A673 (cell line): ENCODE results near the gene BLID. TPM values are rescaled to one million over a fixed set of nuclear protein-coding genes. Genes with fewer than 3 reads are reported as not detected.

Experiments
- BruUV-seq: library from RNA; stranded (reverse); fragments of 400-500 nt; replicated peaks from 2 replicates; lab custom pipeline; 2021; lab: Mats Ljungman, UMichigan
- CTCF ChIA-PET: fragments of 300-600 bp; sonication (Branson Sonifier 250); formaldehyde crosslinking; loops from one replicate; lab custom pipeline; 2022; ENCODE audit warnings: antibody characterized with exemption; lab: Charles Lee
- POLR2A ChIA-PET: fragments of 300-600 bp; sonication (Branson Sonifier 250); formaldehyde crosslinking; loops from one replicate; lab custom pipeline; 2022; ENCODE audit warnings: antibody characterized with exemption; ENCODE audit not compliant: low non-redundant PET; lab: Charles Lee
- DNase-seq: peaks from one replicate; pipeline ENCODE4 v3.0.0-alpha.2; 2015; ENCODE audit warnings: low spot score
- H3K27ac ChIP-seq: fragments of 200-600 bp; sonication (generic); 2 replicates; pipeline ENCODE4 v1.5.1; 2016; ENCODE audit warnings: mixed run types, low read depth, mild to moderate bottlenecking, mixed read lengths, antibody characterized with exemption, low read length; ENCODE audit not compliant: poor library complexity, severe bottlenecking
- H3K27me3 ChIP-seq: fragments of 200-600 bp; sonication (generic); replicated peaks from 2 replicates; pipeline ENCODE4 v1.6.1; 2017; ENCODE audit warnings: mixed run types, low read depth, mild to moderate bottlenecking, mixed read lengths, antibody characterized with exemption, low read length; ENCODE audit not compliant: insufficient read depth, poor library complexity
- H3K36me3 ChIP-seq: fragments of 200-600 bp; sonication (generic); 2 replicates; pipeline ENCODE4 v1.6.1; 2016; ENCODE audit warnings: mixed run types, mild to moderate bottlenecking, mixed read lengths, antibody characterized with exemption, low read length; ENCODE audit not compliant: insufficient read depth, poor library complexity, severe bottlenecking
- H3K4me1 ChIP-seq: fragments of 200-600 bp; sonication (generic); 2 replicates; pipeline ENCODE4 v1.6.1; 2017; ENCODE audit warnings: mixed run types, mild to moderate bottlenecking, mixed read lengths, antibody characterized with exemption, low read length; ENCODE audit not compliant: insufficient read depth, poor library complexity, severe bottlenecking
- H3K4me3 ChIP-seq: fragments of 200-600 bp; sonication (generic); 2 replicates; pipeline ENCODE4 v1.5.1; 2016; ENCODE audit warnings: low read depth, mixed run types, mild to moderate bottlenecking, mixed read lengths, low read length; ENCODE audit not compliant: poor library complexity, severe bottlenecking
- H3K9me3 ChIP-seq: fragments of 200-600 bp; sonication (generic); 2 replicates; pipeline ENCODE4 v1.6.1; 2016; ENCODE audit warnings: mixed run types, low read depth, mild to moderate bottlenecking, mixed read lengths, antibody characterized with exemption, low read length; ENCODE audit not compliant: poor library complexity, severe bottlenecking
- EZH2 ChIP-seq: fragments of 200-600 bp; sonication (generic); IDR thresholded peaks from 2 replicates; pipeline ENCODE4 v1.6.1; 2017; ENCODE audit warnings: borderline replicate concordance, low read depth, mild to moderate bottlenecking, mixed read lengths, antibody characterized with exemption, low read length; ENCODE audit not compliant: poor library complexity, severe bottlenecking
- intact Hi-C: fragments of 100-400 bp; cut with micrococcal nuclease; formaldehyde crosslinking; loops from one replicate; pipeline ENCODE4 v1.10.0; 2022; ENCODE audit not compliant: unreplicated experiment
- total RNA-seq: library from RNA; stranded (reverse); gene quantifications from 2 replicates; pipeline ENCODE4 v1.2.3, GENCODE V29; 2021
- TF ChIP-seq, protein P1 (sequence below): fragments of 300-800, 200-600 bp; sonication (generic); conservative IDR thresholded peaks from 2 replicates; pipeline ENCODE4 v1.5.1; 2017; ENCODE audit warnings: low read depth, mild to moderate bottlenecking, antibody characterized with exemption, low read length, moderate library complexity, mixed read lengths

The BLID gene
- total RNA-seq, 1 experiment from 2014 or later: 0.82 TPM

DNA sequence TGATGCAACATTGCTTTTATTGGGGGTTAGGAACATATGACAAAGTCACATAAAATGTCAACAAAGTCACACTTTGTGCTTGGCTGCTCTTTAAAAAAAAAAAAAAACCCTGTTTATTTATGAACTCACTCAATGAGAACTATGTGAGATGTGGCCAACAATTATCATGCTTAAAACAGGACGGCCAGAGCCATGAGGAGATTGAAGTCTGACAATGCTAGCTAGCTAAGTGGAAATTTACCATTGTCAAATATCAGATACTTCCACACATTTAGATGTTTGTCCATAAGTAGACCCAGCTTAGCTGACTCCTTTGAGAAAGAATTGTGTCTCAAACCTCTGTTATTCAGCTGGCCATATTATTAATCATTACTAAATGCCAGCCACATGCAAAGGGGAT lies 26.9 kb downstream of the BLID start:
- Histone ChIP-seq H3K4me3 (no peak overlapping the region), H3K4me1 (peaks cover 16% of the 10 kb centered on the region), H3K27me3 (no peaks in the 10 kb centered on the region), H3K9me3 (no peaks in the 10 kb centered on the region), H3K27ac (no peak overlapping the region), H3K36me3 (peaks cover 35% of the 10 kb centered on the region)
- intact Hi-C loops: no loop called here
- TF ChIP-seq, protein P1, sequence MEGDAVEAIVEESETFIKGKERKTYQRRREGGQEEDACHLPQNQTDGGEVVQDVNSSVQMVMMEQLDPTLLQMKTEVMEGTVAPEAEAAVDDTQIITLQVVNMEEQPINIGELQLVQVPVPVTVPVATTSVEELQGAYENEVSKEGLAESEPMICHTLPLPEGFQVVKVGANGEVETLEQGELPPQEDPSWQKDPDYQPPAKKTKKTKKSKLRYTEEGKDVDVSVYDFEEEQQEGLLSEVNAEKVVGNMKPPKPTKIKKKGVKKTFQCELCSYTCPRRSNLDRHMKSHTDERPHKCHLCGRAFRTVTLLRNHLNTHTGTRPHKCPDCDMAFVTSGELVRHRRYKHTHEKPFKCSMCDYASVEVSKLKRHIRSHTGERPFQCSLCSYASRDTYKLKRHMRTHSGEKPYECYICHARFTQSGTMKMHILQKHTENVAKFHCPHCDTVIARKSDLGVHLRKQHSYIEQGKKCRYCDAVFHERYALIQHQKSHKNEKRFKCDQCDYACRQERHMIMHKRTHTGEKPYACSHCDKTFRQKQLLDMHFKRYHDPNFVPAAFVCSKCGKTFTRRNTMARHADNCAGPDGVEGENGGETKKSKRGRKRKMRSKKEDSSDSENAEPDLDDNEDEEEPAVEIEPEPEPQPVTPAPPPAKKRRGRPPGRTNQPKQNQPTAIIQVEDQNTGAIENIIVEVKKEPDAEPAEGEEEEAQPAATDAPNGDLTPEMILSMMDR: no peak
- no peak for TF ChIP-seq EZH2
- POLR2A ChIA-PET: no interaction called here
- CTCF ChIA-PET: no interaction called here
- DNase-seq: no peak
- BruUV-seq: no TSS peak

DNA sequence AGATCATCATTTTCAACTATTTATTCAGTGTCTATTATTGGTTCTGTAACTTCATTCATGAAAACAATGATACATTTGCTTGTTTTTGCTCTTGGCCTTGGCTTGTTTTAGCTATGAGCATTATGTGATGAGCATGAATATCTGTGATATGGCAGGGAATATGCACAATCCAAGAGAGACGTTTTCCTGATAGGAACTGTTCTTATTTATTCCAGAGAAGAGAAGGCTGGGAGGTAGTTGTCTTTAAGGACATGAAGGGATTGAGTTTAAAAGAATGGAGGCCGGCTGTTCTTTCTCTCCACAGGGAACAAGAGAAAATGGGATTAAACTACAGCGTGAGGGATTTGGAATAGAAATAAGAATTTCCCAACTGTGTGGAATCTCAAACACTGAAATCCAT lies 30.3 kb downstream of the BLID start:
- Histone ChIP-seq H3K36me3 (peaks cover 15% of the 10 kb centered on the region), H3K27me3 (no peaks in the 10 kb centered on the region), H3K4me3 (no peak overlapping the region), H3K9me3 (no peaks in the 10 kb centered on the region), H3K27ac (peak overlapping the region; percentile 73), H3K4me1 (peaks cover 19% of the 10 kb centered on the region)
- POLR2A ChIA-PET: interaction anchor here (0.6 kb wide), 1 partner anchor 80 kb away, joined by 14 read pairs; no protein-coding TSS in a partner anchor
- CTCF ChIA-PET: no interaction called here
- intact Hi-C loops: no loop called here
- no peak for TF ChIP-seq EZH2
- TF ChIP-seq, protein P1: no peak
- peak; percentile 67 for DNase-seq
- no TSS peak for BruUV-seq

DNA sequence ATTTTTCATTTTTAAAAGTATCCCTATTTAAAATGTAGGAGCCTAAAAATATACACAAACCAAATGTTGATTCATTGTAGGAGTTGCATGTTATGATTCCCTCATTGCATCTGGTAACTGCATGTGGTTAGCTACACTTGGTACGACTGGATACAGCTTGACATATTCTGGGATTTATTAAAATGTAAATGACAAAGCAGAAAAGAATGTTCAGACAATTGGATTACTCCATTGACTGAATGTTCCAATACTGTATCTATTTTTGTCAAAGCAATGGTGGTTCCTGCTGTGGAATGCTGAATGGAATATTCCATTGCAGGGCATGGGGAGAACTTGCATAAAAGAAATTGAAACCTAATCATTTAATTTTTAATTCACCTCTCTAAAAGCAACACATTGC lies 30.8 kb downstream of the BLID start:
- Histone ChIP-seq H3K27me3 (no peaks in the 10 kb centered on the region), H3K9me3 (no peaks in the 10 kb centered on the region), H3K27ac (peak overlapping the region; percentile 73), H3K4me1 (peaks cover 19% of the 10 kb centered on the region), H3K4me3 (no peak overlapping the region), H3K36me3 (peaks cover 11% of the 10 kb centered on the region)
- POLR2A ChIA-PET: interaction anchor here (0.6 kb wide), 1 partner anchor 81 kb away, joined by 14 read pairs; no protein-coding TSS in a partner anchor
- CTCF ChIA-PET: no interaction called here
- intact Hi-C loops: no loop called here
- BruUV-seq: no TSS peak
- DNase-seq: peak; percentile 91
- no peak for TF ChIP-seq EZH2
- TF ChIP-seq, protein P1: no peak
